LNCAP (cell line): ENCODE data around the gene DCP1A.

Experiments used
- CTCF ChIP-seq: fragments of 450-650 bp; IDR thresholded peaks from 2 replicates; pipeline ENCODE4 v1.5.1; 2017; ENCODE audit warnings: mild to moderate bottlenecking

The DCP1A gene

GRCh38 chr3:53342353-53342752 lies 5.0 kb downstream of the DCP1A start:
- TF ChIP-seq CTCF = no peak

- no peak for TF ChIP-seq CTCF
Measured at GRCh38 chr3:53337167-53337940, 10.0 kb downstream of the DCP1A start.

- no peak for TF ChIP-seq CTCF
Measured at GRCh38 chr3:53334742-53335141, 12.6 kb downstream of the DCP1A start.

GRCh38 chr3:53331871-53332270 lies 15.5 kb downstream of the DCP1A start:
- TF ChIP-seq CTCF = no peak

GRCh38 chr3:53329897-53330296 lies 17.4 kb downstream of the DCP1A start:
- no peak for TF ChIP-seq CTCF

- TF ChIP-seq CTCF = no peak
Measured at GRCh38 chr3:53328746-53329145, 18.6 kb downstream of the DCP1A start.

GRCh38 chr3:53324105-53324504 lies 23.2 kb downstream of the DCP1A start:
- no peak for TF ChIP-seq CTCF

GRCh38 chr3:53320697-53321096 lies 26.6 kb downstream of the DCP1A start:
- no peak for TF ChIP-seq CTCF
